ENCODE data around the gene DDN. TPM values are rescaled to one million over a fixed set of nuclear protein-coding genes. Genes with fewer than 3 reads are reported as not detected.

The DDN gene
- total and polyA plus RNA-seq, 10 of the 15 experiments (the other 5 are each of a cell fraction or from before 2014, with no cell fraction given), result 0.10 to 13.4 (median 3.7) TPM

DNA sequence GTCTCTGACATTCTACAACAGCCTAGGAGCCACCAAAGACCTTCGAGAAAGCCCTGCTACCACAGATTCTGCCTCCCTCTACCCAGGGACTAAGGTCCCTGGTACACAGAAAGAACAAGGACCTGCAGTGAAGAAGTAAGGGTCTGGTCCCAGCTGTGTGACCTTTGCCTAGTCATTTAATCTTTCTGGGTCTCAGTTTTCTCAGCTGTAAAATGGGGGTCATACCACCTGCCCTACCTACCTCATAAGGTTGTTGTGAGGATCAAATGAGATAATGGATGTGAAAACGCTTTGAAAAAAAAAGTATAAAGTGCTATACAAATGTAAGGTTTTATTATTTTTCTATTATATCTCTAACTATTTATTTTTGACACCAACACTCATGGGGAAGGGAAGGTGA lies 24.6 kb upstream of the DDN start:
- H3K4me2 ChIP-seq (ENCODE audit: control insufficient read depth, insufficient read depth), result no peak overlapping the region
- no peaks in the 10 kb centered on the region for H3K9me3 ChIP-seq (replicated peaks; ENCODE audit: control insufficient read depth, insufficient read depth, low read length)
- H3K36me3 ChIP-seq (ENCODE audit: control insufficient read depth in 2 of 2, insufficient read depth in 2 of 2, low read length in 1 of 2), result peaks cover 14 to 24% of the 10 kb centered on the region in 2 experiments
- H2AFZ ChIP-seq (ENCODE audit: control insufficient read depth, low read depth, low read length), result no peak overlapping the region
- DNase-seq (ENCODE audit: low read depth, low spot score) (no peak), FAIRE-seq (no peak), ATAC-seq (no peak)
- 0 out of 2 replicates have a peak, but pooled peaks cover 3% of the 10 kb centered on the region for H3K4me1 ChIP-seq (ENCODE audit: control insufficient read depth, insufficient read depth, low read length)
- RAD21 ChIA-PET (ENCODE audit: unreplicated experiment), result interaction anchor here (1.6 kb wide), 1 partner anchor 27 kb away, joined by 4 read pairs; no protein-coding TSS in a partner anchor
- intact Hi-C loops (cut with micrococcal nuclease; ENCODE audit: unreplicated experiment), result no loop called here
- no peaks in the 10 kb centered on the region for H3K27me3 ChIP-seq (replicated peaks in 1 of 2; ENCODE audit: control insufficient read depth in 2 of 2, insufficient read depth in 2 of 2, low read length in 1 of 2)
- CTCF ChIA-PET, result interaction anchor here (0.6 to 1.1 kb wide), 4 partner anchors 13 to 262 kb away, joined by 3 to 4 read pairs (median 3); no protein-coding TSS in a partner anchor
- BruUV-seq (replicated peaks), result no TSS peak
- WGBS (ENCODE audit: insufficient coverage, insufficient replicate concordance, low lambda C conversion rate, missing lambda C conversion rate), result 100% methylated on average over 2 of the region's 2 CpGs
- no peak overlapping the region for H3K27ac ChIP-seq (ENCODE audit: control insufficient read depth, insufficient read depth)
- no peaks in the 10 kb centered on the region for H4K20me1 ChIP-seq (ENCODE audit: control insufficient read depth, insufficient read depth)
- POLR2A ChIA-PET, result no interaction called here
- H3K4me3 ChIP-seq, result no peak overlapping the region
- SMC1A ChIA-PET (ENCODE audit: uncharacterized antibody, unreplicated experiment), result no interaction called here
- H3K79me2 ChIP-seq (ENCODE audit: control insufficient read depth, insufficient read depth, low read length), result no peaks in the 10 kb centered on the region
- H3K9ac ChIP-seq (ENCODE audit: control insufficient read depth, insufficient read depth, low read length), result no peak overlapping the region
- in situ Hi-C loops (cut with MboI), result no loop called here
- no peak for TF ChIP-seq RELB (IDR thresholded peaks at IDR 0.05; ENCODE audit: low read depth)
- TF ChIP-seq GATAD2B (conservative IDR thresholded peaks at IDR 0.05; ENCODE audit: low read depth), result no peak
- no peak for TF ChIP-seq IKZF1 (conservative IDR thresholded peaks at IDR 0.05)
- no peak for TF ChIP-seq PML (IDR thresholded peaks at IDR 0.05; ENCODE audit: low read length)
- TF ChIP-seq CEBPZ (IDR thresholded peaks at IDR 0.05; ENCODE audit: low read depth, low read length), result no peak
- no peak for TF ChIP-seq HDAC6 (IDR thresholded peaks at IDR 0.05; ENCODE audit: unreplicated experiment)
- TF ChIP-seq ZNF24 (IDR thresholded peaks at IDR 0.05), result no peak
- TF ChIP-seq MYB (IDR thresholded peaks at IDR 0.05; ENCODE audit: borderline replicate concordance, low read depth, low read length), result no peak
- no peak for TF ChIP-seq TBL1XR1 (IDR thresholded peaks at IDR 0.05; ENCODE audit: low read depth, low read length)
- no peak for TF ChIP-seq ZNF207 (IDR thresholded peaks at IDR 0.05; ENCODE audit: borderline replicate concordance)
- TF ChIP-seq SMAD5 (IDR thresholded peaks at IDR 0.05; ENCODE audit: low read depth), result no peak
- no peak for TF ChIP-seq HDAC2 (IDR thresholded peaks at IDR 0.05)
- TF ChIP-seq MEF2B (IDR thresholded peaks at IDR 0.05; ENCODE audit: partially characterized antibody, poor library complexity, severe bottlenecking), result no peak
- no peak for TF ChIP-seq NFIC (IDR thresholded peaks at IDR 0.05; ENCODE audit: low read depth, low read length)
- no peak for TF ChIP-seq SRF (IDR thresholded peaks at IDR 0.05; ENCODE audit: low read depth in 2 of 2, low read length in 2 of 2)
- no peak for TF ChIP-seq ZBTB11 (CRISPR knock-in tag; IDR thresholded peaks at IDR 0.05)
- no peak for TF ChIP-seq SMAD1 (IDR thresholded peaks at IDR 0.05; ENCODE audit: low read depth, partially characterized antibody)
- TF ChIP-seq CREM (IDR thresholded peaks at IDR 0.05; ENCODE audit: low read depth), result no peak

Measured in GM12878 (cell line).